HG02610 (cell line): ENCODE data around the gene LMTK2.

Source experiments
- ATAC-seq: cut with Tn5 transposase; IDR thresholded peaks from one replicate; pipeline ENCODE4 v1.9.1; 2021; ENCODE audit warnings: mild to moderate bottlenecking, moderate library complexity; ENCODE audit not compliant: unreplicated experiment

LMTK2 gene

GRCh38 chr7:98171449-98171848 is 64.8 kb downstream of the LMTK2 start:
- no peak for ATAC-seq

- ATAC-seq = no peak
Observed at GRCh38 chr7:98174334-98175259, 67.9 kb downstream of the LMTK2 start.

- no peak for ATAC-seq
Observed at GRCh38 chr7:98175260-98175940, 68.7 kb downstream of the LMTK2 start.

GRCh38 chr7:98177553-98177952 is 70.9 kb downstream of the LMTK2 start:
- no peak for ATAC-seq

GRCh38 chr7:98178321-98178720 is 71.7 kb downstream of the LMTK2 start:
- no peak for ATAC-seq

GRCh38 chr7:98178762-98179490 is 72.3 kb downstream of the LMTK2 start:
- no peak for ATAC-seq

GRCh38 chr7:98180751-98181150 is 74.1 kb downstream of the LMTK2 start:
- no peak for ATAC-seq

GRCh38 chr7:98185101-98185500 is 78.4 kb downstream of the LMTK2 start:
- no peak for ATAC-seq

GRCh38 chr7:98186452-98187137 is 79.9 kb downstream of the LMTK2 start:
- ATAC-seq = no peak

GRCh38 chr7:98187138-98187502 is 80.5 kb downstream of the LMTK2 start:
- no peak for ATAC-seq

GRCh38 chr7:98189559-98189958 is 82.9 kb downstream of the LMTK2 start:
- no peak for ATAC-seq

GRCh38 chr7:98191668-98192431 is 85.2 kb downstream of the LMTK2 start:
- ATAC-seq = no peak

GRCh38 chr7:98192781-98193457 is 86.3 kb downstream of the LMTK2 start:
- no peak for ATAC-seq

GRCh38 chr7:98193474-98194180 is 87.0 kb downstream of the LMTK2 start:
- ATAC-seq = no peak

- ATAC-seq = no peak
Observed at GRCh38 chr7:98194186-98194585, 87.5 kb downstream of the LMTK2 start.

GRCh38 chr7:98194672-98195457 is 88.2 kb downstream of the LMTK2 start:
- ATAC-seq = no peak

- ATAC-seq = no peak
Observed at GRCh38 chr7:98196706-98197605, 90.3 kb downstream of the LMTK2 start.
